ENCODE results near the gene IL17RB.

The IL17RB gene

GRCh38 chr3:53845103-53845880 lies 1.1 kb upstream of the IL17RB start:
- peak; percentile 51 for DNase-seq (ENCODE audit: insufficient read length, low spot score)
- no peak for TF ChIP-seq POU2F2 (IDR thresholded peaks at IDR 0.05; ENCODE audit: low read depth, low read length)
- no peak for TF ChIP-seq PAX5 (IDR thresholded peaks at IDR 0.05; ENCODE audit: insufficient read depth, low read length, severe bottlenecking)
- no peak for TF ChIP-seq POLR2A (IDR thresholded peaks at IDR 0.05; ENCODE audit: low read depth, low read length)
- no peak for TF ChIP-seq SPI1 (IDR thresholded peaks at IDR 0.05; ENCODE audit: low read depth, low read length)
- no peak for TF ChIP-seq TAF1 (IDR thresholded peaks at IDR 0.05; ENCODE audit: low read depth, low read length)
- no peak for TF ChIP-seq POLR2AphosphoS5 (IDR thresholded peaks at IDR 0.05; ENCODE audit: low read depth, low read length)
- peak; percentile 88 for FAIRE-seq

GRCh38 chr3:53845881-53846133 lies 561 bp upstream of the IL17RB start:
- TF ChIP-seq POU2F2 (IDR thresholded peaks at IDR 0.05; ENCODE audit: low read depth, low read length) (no peak), POLR2AphosphoS5 (IDR thresholded peaks at IDR 0.05; ENCODE audit: low read depth, low read length) (no peak), POLR2A (IDR thresholded peaks at IDR 0.05; ENCODE audit: low read depth, low read length) (no peak), TAF1 (IDR thresholded peaks at IDR 0.05; ENCODE audit: low read depth, low read length) (no peak), SPI1 (IDR thresholded peaks at IDR 0.05; ENCODE audit: low read depth, low read length) (no peak), PAX5 (IDR thresholded peaks at IDR 0.05; ENCODE audit: insufficient read depth, low read length, severe bottlenecking) (no peak)
- FAIRE-seq (no peak), DNase-seq (ENCODE audit: insufficient read length, low spot score) (no peak)

GRCh38 chr3:53846851-53847155 lies 435 bp downstream of the IL17RB start:
- peak; percentile 23 for FAIRE-seq
- no peak for TF ChIP-seq POLR2A (IDR thresholded peaks at IDR 0.05; ENCODE audit: low read depth, low read length)
- TF ChIP-seq POLR2AphosphoS5 (IDR thresholded peaks at IDR 0.05; ENCODE audit: low read depth, low read length), result no peak
- TF ChIP-seq POU2F2 (IDR thresholded peaks at IDR 0.05; ENCODE audit: low read depth, low read length), result no peak
- TF ChIP-seq TAF1 (IDR thresholded peaks at IDR 0.05; ENCODE audit: low read depth, low read length), result no peak
- no peak for TF ChIP-seq SPI1 (IDR thresholded peaks at IDR 0.05; ENCODE audit: low read depth, low read length)
- no peak for TF ChIP-seq PAX5 (IDR thresholded peaks at IDR 0.05; ENCODE audit: insufficient read depth, low read length, severe bottlenecking)
- DNase-seq (ENCODE audit: insufficient read length, low spot score), result no peak

- no peak for TF ChIP-seq POU2F2 (IDR thresholded peaks at IDR 0.05; ENCODE audit: low read depth, low read length)
- no peak for TF ChIP-seq POLR2AphosphoS5 (IDR thresholded peaks at IDR 0.05; ENCODE audit: low read depth, low read length)
- TF ChIP-seq TAF1 (IDR thresholded peaks at IDR 0.05; ENCODE audit: low read depth, low read length), result no peak
- no peak for TF ChIP-seq PAX5 (IDR thresholded peaks at IDR 0.05; ENCODE audit: insufficient read depth, low read length, severe bottlenecking)
- TF ChIP-seq SPI1 (IDR thresholded peaks at IDR 0.05; ENCODE audit: low read depth, low read length), result no peak
- TF ChIP-seq POLR2A (IDR thresholded peaks at IDR 0.05; ENCODE audit: low read depth, low read length), result no peak
- DNase-seq (ENCODE audit: insufficient read length, low spot score) (no peak), FAIRE-seq (no peak)
These were observed 3.5 kb downstream of the IL17RB start for GRCh38 chr3:53849916-53850315.

- no peak for TF ChIP-seq PAX5 (IDR thresholded peaks at IDR 0.05; ENCODE audit: insufficient read depth, low read length, severe bottlenecking)
- TF ChIP-seq POLR2AphosphoS5 (IDR thresholded peaks at IDR 0.05; ENCODE audit: low read depth, low read length), result no peak
- no peak for TF ChIP-seq SPI1 (IDR thresholded peaks at IDR 0.05; ENCODE audit: low read depth, low read length)
- no peak for TF ChIP-seq POLR2A (IDR thresholded peaks at IDR 0.05; ENCODE audit: low read depth, low read length)
- TF ChIP-seq POU2F2 (IDR thresholded peaks at IDR 0.05; ENCODE audit: low read depth, low read length), result no peak
- TF ChIP-seq TAF1 (IDR thresholded peaks at IDR 0.05; ENCODE audit: low read depth, low read length), result no peak
- FAIRE-seq, result no peak
- no peak for DNase-seq (ENCODE audit: insufficient read length, low spot score)
These were observed 4.5 kb downstream of the IL17RB start for GRCh38 chr3:53850895-53851294.

- TF ChIP-seq SPI1 (IDR thresholded peaks at IDR 0.05; ENCODE audit: low read depth, low read length) (peak; percentile 66), POU2F2 (IDR thresholded peaks at IDR 0.05; ENCODE audit: low read depth, low read length) (no peak)
- FAIRE-seq, result peak; percentile 56
- DNase-seq (ENCODE audit: insufficient read length, low spot score), result no peak
These were observed 10.6 kb downstream of the IL17RB start for GRCh38 chr3:53856964-53857363.

- TF ChIP-seq POU2F2 (IDR thresholded peaks at IDR 0.05; ENCODE audit: low read depth, low read length), result no peak
- no peak for TF ChIP-seq POLR2A (IDR thresholded peaks at IDR 0.05; ENCODE audit: low read depth, low read length)
- TF ChIP-seq TAF1 (IDR thresholded peaks at IDR 0.05; ENCODE audit: low read depth, low read length), result no peak
- TF ChIP-seq SPI1 (IDR thresholded peaks at IDR 0.05; ENCODE audit: low read depth, low read length), result no peak
- no peak for TF ChIP-seq PAX5 (IDR thresholded peaks at IDR 0.05; ENCODE audit: insufficient read depth, low read length, severe bottlenecking)
- TF ChIP-seq POLR2AphosphoS5 (IDR thresholded peaks at IDR 0.05; ENCODE audit: low read depth, low read length), result no peak
- DNase-seq (ENCODE audit: insufficient read length, low spot score), result no peak
- FAIRE-seq, result peak; percentile 54
These were observed 11.9 kb downstream of the IL17RB start for GRCh38 chr3:53858096-53858741.

GRCh38 chr3:53859178-53859577 lies 12.8 kb downstream of the IL17RB start:
- no peak for DNase-seq (ENCODE audit: insufficient read length, low spot score)
- TF ChIP-seq POU2F2 (IDR thresholded peaks at IDR 0.05; ENCODE audit: low read depth, low read length), result no peak
- TF ChIP-seq SPI1 (IDR thresholded peaks at IDR 0.05; ENCODE audit: low read depth, low read length), result no peak
- TF ChIP-seq POLR2A (IDR thresholded peaks at IDR 0.05; ENCODE audit: low read depth, low read length), result no peak
- no peak for FAIRE-seq

GRCh38 chr3:53860196-53860595 lies 13.8 kb downstream of the IL17RB start:
- FAIRE-seq (no peak), DNase-seq (ENCODE audit: insufficient read length, low spot score) (no peak)
- TF ChIP-seq POLR2A (IDR thresholded peaks at IDR 0.05; ENCODE audit: low read depth, low read length) (no peak), TAF1 (IDR thresholded peaks at IDR 0.05; ENCODE audit: low read depth, low read length) (no peak), POLR2AphosphoS5 (IDR thresholded peaks at IDR 0.05; ENCODE audit: low read depth, low read length) (no peak), POU2F2 (IDR thresholded peaks at IDR 0.05; ENCODE audit: low read depth, low read length) (no peak), SPI1 (IDR thresholded peaks at IDR 0.05; ENCODE audit: low read depth, low read length) (no peak)

- FAIRE-seq, result no peak
- DNase-seq (ENCODE audit: insufficient read length, low spot score), result no peak
- no peak for TF ChIP-seq TAF1 (IDR thresholded peaks at IDR 0.05; ENCODE audit: low read depth, low read length)
- no peak for TF ChIP-seq POU2F2 (IDR thresholded peaks at IDR 0.05; ENCODE audit: low read depth, low read length)
- TF ChIP-seq POLR2A (IDR thresholded peaks at IDR 0.05; ENCODE audit: low read depth, low read length), result no peak
- no peak for TF ChIP-seq SPI1 (IDR thresholded peaks at IDR 0.05; ENCODE audit: low read depth, low read length)
- TF ChIP-seq POLR2AphosphoS5 (IDR thresholded peaks at IDR 0.05; ENCODE audit: low read depth, low read length), result no peak
- no peak for TF ChIP-seq PAX5 (IDR thresholded peaks at IDR 0.05; ENCODE audit: insufficient read depth, low read length, severe bottlenecking)
These were observed 15.9 kb downstream of the IL17RB start for GRCh38 chr3:53862241-53862640.
